Activated CD8-positive, alpha-beta memory T cell treated with anti-CD3 and anti-CD28 coated beads, Interleukin-2, amount 50 U/mL, for 24 hours (primary cell): ENCODE data around the gene PSMB1.
"Not testable (repeated sequence)": the region's sequence is repeated elsewhere in the genome, so short reads cannot be mapped to it uniquely, and the experiment has no call there.

Experiments
- DNase-seq: peaks from one replicate; pipeline ENCODE4 v3.0.0-alpha.2; 2020; ENCODE audit errors: extremely low read depth

PSMB1 gene

DNA sequence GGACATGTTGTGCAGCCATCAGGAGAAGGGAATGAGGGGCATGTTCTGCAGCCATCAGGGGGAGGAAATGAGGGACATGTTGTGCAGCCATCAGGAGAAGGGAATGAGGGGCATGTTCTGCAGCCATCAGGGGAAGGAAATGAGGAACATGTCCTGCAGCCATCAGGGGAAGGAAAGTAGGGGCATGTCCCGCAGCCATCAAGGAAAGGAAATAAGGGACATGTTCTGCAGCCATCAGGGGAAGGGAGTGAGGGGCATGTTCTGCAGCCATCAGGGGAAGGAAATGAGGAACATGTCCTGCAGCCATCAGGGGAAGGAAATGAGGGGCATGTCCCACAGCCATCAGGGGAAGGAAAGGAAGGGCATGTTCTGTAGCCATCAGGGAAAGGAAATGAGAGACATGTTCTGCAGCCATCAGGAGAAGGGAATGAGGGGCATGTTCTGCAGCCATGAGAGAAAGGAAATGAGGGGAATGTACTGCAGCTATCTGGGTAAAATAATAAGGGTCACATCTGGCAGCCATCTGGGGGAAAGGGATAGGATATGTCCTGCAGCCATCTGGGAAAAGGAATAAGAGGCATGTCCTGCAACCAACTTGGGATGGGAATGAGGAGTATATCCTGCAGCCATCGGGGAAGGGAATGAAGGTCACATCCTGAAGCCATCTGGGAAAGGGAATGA lies 50.2 kb downstream of the PSMB1 start:
- not testable (repeated sequence) for DNase-seq

DNA sequence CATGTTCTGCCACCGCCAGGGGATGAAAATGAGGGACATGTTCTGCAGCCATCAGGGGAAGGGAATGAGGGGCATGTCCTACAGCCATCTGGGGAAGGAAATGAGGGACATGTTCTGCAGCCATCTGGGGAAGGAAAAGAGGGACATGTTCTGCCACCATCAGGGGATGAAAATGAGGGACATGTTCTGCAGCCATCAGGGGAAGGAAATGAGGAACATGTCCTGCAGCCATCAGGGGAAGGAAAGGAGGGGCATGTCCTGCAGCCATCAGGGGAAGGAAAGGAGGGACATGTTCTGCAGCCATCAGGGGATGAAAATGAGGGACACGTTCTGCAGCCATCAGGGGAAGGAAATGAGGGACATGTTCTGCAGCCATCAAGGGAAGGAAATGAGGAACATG lies 50.8 kb downstream of the PSMB1 start:
- not testable (repeated sequence) for DNase-seq

DNA sequence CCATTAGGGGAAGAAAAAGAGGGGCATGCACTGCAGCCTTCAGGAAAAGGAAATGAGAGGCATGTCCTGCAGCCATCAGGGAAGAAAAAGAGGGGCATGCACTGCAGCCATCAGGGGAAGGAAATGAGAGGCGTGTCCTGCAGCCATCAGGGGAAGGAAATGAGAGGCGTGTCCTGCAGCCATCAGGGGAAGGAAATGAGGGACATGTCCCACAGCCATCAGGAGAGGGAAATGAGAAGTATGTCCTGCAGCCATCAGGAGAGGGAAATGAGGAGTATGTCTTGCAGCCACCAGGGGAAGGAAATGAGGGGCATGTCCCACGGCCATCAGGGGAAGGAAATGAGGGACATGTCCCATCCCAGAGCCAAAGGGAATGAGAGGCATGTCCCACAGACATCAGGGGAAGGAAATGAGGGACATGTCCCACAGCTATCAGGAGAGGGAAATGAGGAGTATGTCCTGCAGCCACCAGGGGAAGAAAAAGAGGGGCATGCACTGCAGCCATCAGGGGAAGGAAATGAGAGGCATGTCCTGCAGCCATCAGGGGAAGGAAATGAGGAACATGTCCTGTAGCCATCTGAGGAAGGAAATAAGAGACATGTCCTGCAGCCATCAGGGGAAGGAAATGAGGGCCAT lies 52.0 kb downstream of the PSMB1 start:
- no peak for DNase-seq

- DNase-seq: no peak
Measured at GRCh38 chr6:170497841-170498301, 55.2 kb downstream of the PSMB1 start.

DNA sequence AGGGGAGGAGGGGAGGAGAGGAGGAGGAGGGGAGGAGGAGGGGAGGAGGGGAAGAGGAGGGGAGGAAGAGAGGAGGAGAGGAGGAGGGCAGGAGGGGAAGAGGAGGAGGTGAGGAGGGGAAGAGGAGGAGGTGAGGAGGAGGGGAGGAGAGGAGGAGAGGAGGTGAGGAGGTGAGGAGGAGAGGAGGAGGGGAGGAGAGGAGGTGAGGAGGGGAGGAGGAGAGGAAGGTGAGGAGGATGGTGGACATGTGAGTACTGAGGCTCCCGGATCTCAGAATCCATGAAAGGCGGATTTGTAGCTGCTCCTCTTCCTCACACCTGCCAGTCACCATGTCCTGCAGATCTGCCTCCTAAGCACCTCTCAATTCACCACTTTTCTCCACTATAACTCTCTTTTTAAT lies 59.8 kb downstream of the PSMB1 start:
- DNase-seq: no peak

GRCh38 chr6:170490259-170490658 lies 62.8 kb downstream of the PSMB1 start:
- no peak for DNase-seq

DNA sequence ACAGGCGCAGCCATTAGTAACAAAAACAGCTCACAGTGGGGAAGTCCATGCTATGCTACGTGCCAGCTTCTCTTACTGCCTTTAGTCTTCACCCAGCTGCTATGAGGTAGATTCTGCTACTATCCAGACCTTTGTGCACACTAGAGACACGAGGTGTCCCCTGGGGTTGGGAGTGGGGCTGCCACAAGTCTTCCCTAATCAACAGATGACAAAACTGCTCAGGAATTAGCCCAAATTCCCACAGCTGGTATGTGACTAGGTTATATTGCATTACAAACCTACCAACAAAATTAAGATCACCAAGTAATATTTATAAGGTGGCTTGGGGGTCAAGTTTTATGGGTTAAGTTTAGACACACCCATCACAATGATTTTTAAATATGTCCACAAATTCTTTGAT lies 63.3 kb downstream of the PSMB1 start:
- no peak for DNase-seq

DNA sequence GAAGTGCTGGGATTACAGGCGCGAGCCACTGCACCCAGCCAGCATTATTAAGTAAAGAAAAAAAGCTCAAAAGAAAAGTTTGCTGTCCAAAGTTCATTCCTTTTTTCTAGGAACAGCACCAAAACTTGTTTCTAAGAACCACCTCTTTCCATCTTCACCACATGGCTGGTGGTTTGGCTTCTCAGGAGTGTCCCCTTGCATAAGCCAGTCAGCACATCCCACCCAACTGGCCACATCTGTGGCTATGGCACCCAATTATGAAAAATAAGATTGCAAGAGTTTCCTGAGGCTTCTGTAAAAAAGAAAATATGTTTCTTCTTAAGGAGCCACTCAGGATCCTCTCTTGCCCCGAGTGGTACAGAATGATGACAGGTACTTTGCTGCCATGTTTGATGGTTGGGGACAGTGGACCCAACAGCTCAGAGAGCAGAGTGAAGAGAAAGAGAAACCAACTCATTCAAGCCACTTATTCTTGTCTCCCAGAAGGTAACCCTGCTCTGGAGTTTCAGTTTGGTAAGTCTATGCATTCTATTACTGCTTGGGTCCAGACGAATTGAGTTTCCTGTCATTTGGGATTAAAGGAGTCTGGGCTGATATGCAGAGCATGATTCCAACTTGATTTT lies 65.3 kb downstream of the PSMB1 start:
- no peak for DNase-seq

DNA sequence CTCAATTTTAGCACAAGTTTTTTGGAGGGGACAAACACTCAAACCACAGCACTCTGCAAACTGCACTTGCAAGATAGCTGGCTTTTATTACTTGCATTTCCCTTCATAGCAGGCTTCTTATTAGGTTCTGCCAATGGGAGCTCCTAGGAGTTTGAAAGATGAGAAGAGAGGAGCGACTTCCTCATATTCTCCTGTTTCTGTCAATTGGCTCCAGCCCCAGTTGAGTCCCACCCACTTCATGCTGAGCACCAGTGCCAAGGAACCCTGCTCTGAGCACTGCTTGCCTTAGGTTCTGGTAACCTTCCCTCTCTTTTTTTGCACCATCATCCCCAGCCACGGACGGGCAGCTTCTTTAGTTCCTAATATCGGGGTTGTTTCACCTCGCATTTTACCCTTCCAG lies 67.9 kb downstream of the PSMB1 start:
- DNase-seq: no peak
